ENCODE results near the gene DIPK1A. TPM values are rescaled to one million over a fixed set of nuclear protein-coding genes. Genes with fewer than 3 reads are reported as not detected.
A peak's percentile ranks its signal among the peaks of the same experiment; 100 is the strongest.

DIPK1A gene
- 1 to 10 TPM; 3.8 to 7.6 (median 6.7) TPM for total RNA-seq

- H3K4me3 ChIP-seq (ENCODE audit: low read depth, poor library complexity, severe bottlenecking) = peak within 1 kb of the TSS; percentile 80
- WGBS, 2 donors = 0% methylated on average over 13 to 19 of the region's 103 CpGs
- intact Hi-C loops (cut with DNase I; ENCODE audit: low total_unique reads) = loop anchor here (10.0 kb wide), 1 partner anchor 97 kb away; no protein-coding TSS in a partner anchor
- peak; percentile 64 to 94 for DNase-seq (ENCODE audit: low spot score in 2 of 2)
- TF ChIP-seq POLR2A (IDR thresholded peaks at IDR 0.05) (peak in 1 of 2 donors; percentile 27), CTCF (IDR thresholded peaks at IDR 0.05) (no peak)
These were observed at the start of gene DIPK1A for GRCh38 chr1:92961131-92961895. TSS of gene DIPK1A (minus strand) at chr1:92961462. CDS start at chr1:92961429, 33 bp downstream.

GRCh38 chr1:93007941-93008577 lies 46.8 kb upstream of the DIPK1A start:
- intact Hi-C loops (cut with DNase I; ENCODE audit: low total_unique reads) = no loop called here
- 59 to 63% methylated on average over 6 of the region's 6 CpGs for WGBS, 2 donors
- no peak for DNase-seq (ENCODE audit: low spot score in 2 of 2)
- H3K4me3 ChIP-seq (ENCODE audit: low read depth, poor library complexity, severe bottlenecking) = no peak overlapping the region
- no peak for TF ChIP-seq CTCF (IDR thresholded peaks at IDR 0.05)
- no peak for TF ChIP-seq POLR2A (IDR thresholded peaks at IDR 0.05)

- TF ChIP-seq POLR2A (IDR thresholded peaks at IDR 0.05) (no peak), CTCF (IDR thresholded peaks at IDR 0.05) (no peak)
- DNase-seq (ENCODE audit: low spot score in 2 of 2) = no peak
- no peak overlapping the region for H3K4me3 ChIP-seq (ENCODE audit: low read depth, poor library complexity, severe bottlenecking)
- intact Hi-C loops (cut with DNase I; ENCODE audit: low total_unique reads) = no loop called here
- WGBS, 2 donors = 80 to 85% methylated on average over 1 of the region's 1 CpG
These were observed 44.0 kb upstream of the DIPK1A start for GRCh38 chr1:93005252-93005598.

- intact Hi-C loops (cut with DNase I; ENCODE audit: low total_unique reads) = no loop called here
- 71 to 80% methylated on average over 5 of the region's 5 CpGs for WGBS, 2 donors
- no peak for TF ChIP-seq CTCF (IDR thresholded peaks at IDR 0.05)
- no peak for TF ChIP-seq POLR2A (IDR thresholded peaks at IDR 0.05)
- no peak overlapping the region for H3K4me3 ChIP-seq (ENCODE audit: low read depth, poor library complexity, severe bottlenecking)
- DNase-seq (ENCODE audit: low spot score in 2 of 2) = no peak
These were observed 43.4 kb upstream of the DIPK1A start for GRCh38 chr1:93004566-93005251.

- no peak for DNase-seq (ENCODE audit: low spot score in 2 of 2)
- TF ChIP-seq POLR2A (IDR thresholded peaks at IDR 0.05) (no peak), CTCF (IDR thresholded peaks at IDR 0.05) (no peak)
- no peak overlapping the region for H3K4me3 ChIP-seq (ENCODE audit: low read depth, poor library complexity, severe bottlenecking)
- intact Hi-C loops (cut with DNase I; ENCODE audit: low total_unique reads) = no loop called here
- WGBS, 2 donors = 93 to 94% methylated on average over 5 of the region's 5 CpGs
These were observed 42.7 kb upstream of the DIPK1A start for GRCh38 chr1:93003981-93004380.
